ENCODE results near the gene PDE10A.
A peak's percentile ranks its signal among the peaks of the same experiment; 100 is the strongest.
"Not testable (repeated sequence)": the region's sequence is repeated elsewhere in the genome, so short reads cannot be mapped to it uniquely, and the experiment has no call there.

The PDE10A gene

GRCh38 chr6:165519316-165519715 lies 143.7 kb downstream of the PDE10A start:
- DNase-seq = no peak

- DNase-seq = no peak
Measured at GRCh38 chr6:165515963-165516624, 146.9 kb downstream of the PDE10A start.

GRCh38 chr6:165514621-165515020 lies 148.4 kb downstream of the PDE10A start:
- no peak for DNase-seq

- DNase-seq = peak; percentile 42
Measured at GRCh38 chr6:165511807-165512206, 151.2 kb downstream of the PDE10A start.

GRCh38 chr6:165508321-165508869 lies 154.6 kb downstream of the PDE10A start:
- no peak for DNase-seq

- DNase-seq = no peak
Measured at GRCh38 chr6:165506657-165507056, 156.4 kb downstream of the PDE10A start.

GRCh38 chr6:165500214-165500907 lies 162.7 kb downstream of the PDE10A start:
- not testable (repeated sequence) for DNase-seq

GRCh38 chr6:165497472-165497871 lies 165.6 kb downstream of the PDE10A start:
- no peak for DNase-seq

- DNase-seq = no peak
Measured at GRCh38 chr6:165488624-165489295, 174.3 kb downstream of the PDE10A start.

- no peak for DNase-seq
Measured at GRCh38 chr6:165487950-165488349, 175.1 kb downstream of the PDE10A start.

- DNase-seq = no peak
Measured at GRCh38 chr6:165487347-165487746, 175.7 kb downstream of the PDE10A start.

- DNase-seq = no peak
Measured at GRCh38 chr6:165486183-165487137, 176.6 kb downstream of the PDE10A start.

GRCh38 chr6:165484178-165484889 lies 178.7 kb downstream of the PDE10A start:
- peak; percentile 5 for DNase-seq

- no peak for DNase-seq
Measured at GRCh38 chr6:165481921-165482320, 181.1 kb downstream of the PDE10A start.

GRCh38 chr6:165480916-165481315 lies 182.1 kb downstream of the PDE10A start:
- DNase-seq = no peak

GRCh38 chr6:165478581-165478980 lies 184.5 kb downstream of the PDE10A start:
- no peak for DNase-seq

GRCh38 chr6:165469483-165469882 lies 193.6 kb downstream of the PDE10A start:
- no peak for DNase-seq

GRCh38 chr6:165468340-165469235 lies 194.5 kb downstream of the PDE10A start:
- DNase-seq = no peak

- not testable (repeated sequence) for DNase-seq
Measured at GRCh38 chr6:165463499-165463898, 199.5 kb downstream of the PDE10A start.

GRCh38 chr6:165459605-165460301 lies 203.3 kb downstream of the PDE10A start:
- DNase-seq = not testable (repeated sequence)

Measured in activated CD4-positive, alpha-beta T cell treated with anti-CD3 and anti-CD28 coated beads, Interleukin-10, Interleukin-2, amounts not matched to agents 100 ng/mL and 50 ng/mL, durations not matched to agents 16 hours and 8 hours (primary cell).